Activated CD4-positive, alpha-beta T cell treated with anti-CD3 and anti-CD28 coated beads for 48 hours (primary cell): Measurements from ENCODE around the gene TFIP11.

Source experiments
- DNase-seq: peaks from one replicate; pipeline ENCODE4 v3.0.0-alpha.2; 2020

TFIP11 gene

GRCh38 chr22:26446808-26447515 is 65.3 kb downstream of the TFIP11 start:
- DNase-seq = no peak

DNA sequence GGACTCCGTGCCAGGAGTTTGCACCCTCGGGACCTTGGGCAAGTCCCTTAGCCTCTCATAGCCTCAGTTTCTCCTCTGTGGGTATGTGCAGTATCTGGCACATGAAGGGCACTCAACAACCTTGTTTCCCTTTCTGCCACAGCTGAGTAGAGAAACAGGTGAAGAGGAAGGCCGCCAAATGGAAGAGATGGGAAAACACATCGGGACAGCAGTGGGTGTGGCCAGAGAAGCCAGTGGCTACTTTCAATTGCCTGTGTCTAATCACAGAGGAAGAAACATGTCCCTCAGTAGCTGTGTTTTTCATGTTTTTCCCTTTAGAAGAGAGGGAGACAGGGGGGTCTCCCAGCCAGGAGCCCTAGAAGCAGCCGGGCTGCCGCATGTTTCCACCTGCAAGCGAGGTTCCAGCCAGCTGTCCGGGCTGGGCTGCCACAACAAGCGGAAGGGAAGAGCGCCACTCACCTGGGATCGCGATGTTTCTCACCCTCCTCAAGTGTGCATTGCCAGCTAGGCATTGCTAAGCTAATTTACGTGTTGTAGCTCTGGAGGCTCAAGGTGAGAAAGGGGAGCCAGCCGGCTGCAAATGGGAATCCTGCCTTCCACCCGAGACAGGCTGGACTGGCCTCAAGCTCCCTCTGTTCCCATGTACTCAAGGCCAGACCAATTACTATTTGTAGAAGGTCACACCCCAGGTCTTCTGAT is 66.5 kb downstream of the TFIP11 start:
- no peak for DNase-seq

- DNase-seq = no peak
Measured at GRCh38 chr22:26444777-26445176, 67.5 kb downstream of the TFIP11 start.

- no peak for DNase-seq
Measured at GRCh38 chr22:26443901-26444690, 68.2 kb downstream of the TFIP11 start.

DNA sequence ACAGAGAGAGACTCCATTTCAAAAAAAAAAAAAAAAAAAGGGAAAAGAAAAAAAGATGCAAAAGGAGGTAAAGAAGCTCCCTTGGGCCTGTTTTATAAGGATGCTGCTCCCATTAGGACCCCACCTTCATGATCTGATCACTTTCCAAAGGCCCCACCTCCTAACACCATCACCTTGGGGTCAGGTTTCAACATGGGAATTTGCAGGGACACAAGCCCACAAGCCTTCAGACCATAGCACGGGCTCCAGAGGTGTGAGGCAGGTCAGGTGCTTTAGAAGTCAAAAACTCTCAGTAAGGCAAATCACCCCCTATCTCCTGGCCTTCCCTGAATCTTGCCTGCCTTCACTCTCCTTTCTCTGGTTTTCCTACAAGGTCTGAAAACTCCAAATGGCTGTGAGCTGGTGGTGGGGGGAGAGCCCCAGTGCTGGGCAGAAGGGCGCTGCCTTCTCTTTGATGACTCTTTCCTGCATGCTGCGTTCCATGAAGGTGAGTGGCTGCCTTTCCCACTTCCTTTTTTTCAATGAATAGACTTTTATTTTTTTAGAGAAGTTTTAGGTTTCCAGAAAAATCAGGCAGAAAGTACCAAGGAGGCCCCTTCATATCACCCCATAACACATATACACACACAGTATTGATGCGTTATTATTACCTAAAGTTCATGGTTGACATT is 70.1 kb downstream of the TFIP11 start:
- DNase-seq = no peak
